Loucy (cell line): ENCODE data around the gene SMIM3.

Experiments
- H2AFZ ChIP-seq: fragments of 200-600 bp; sonication (generic); 2 replicates; pipeline ENCODE4 v1.6.0; 2016; ENCODE audit warnings: antibody characterized with exemption, mild to moderate bottlenecking, low read length, moderate library complexity
- H3F3A ChIP-seq: fragments of 200-600 bp; 2 replicates; pipeline ENCODE4 v1.6.0; 2016; ENCODE audit warnings: antibody characterized with exemption, low read depth, mild to moderate bottlenecking
- H3K27me3 ChIP-seq: fragments of 200-600 bp; sonication (generic); 2 replicates; pipeline ENCODE4 v1.6.1; 2014; ENCODE audit warnings: low read length, mild to moderate bottlenecking; ENCODE audit not compliant: insufficient read depth, poor library complexity, severe bottlenecking
- H3K36me3 ChIP-seq: fragments of 200-600 bp; sonication (generic); 2 replicates; pipeline ENCODE4 v1.6.1; 2016; ENCODE audit warnings: low read length; ENCODE audit not compliant: insufficient read depth
- H3K4me1 ChIP-seq: fragments of 200-600 bp; sonication (generic); 2 replicates; pipeline ENCODE4 v1.5.1; 2014; ENCODE audit warnings: low read length, mild to moderate bottlenecking; ENCODE audit not compliant: insufficient read depth, poor library complexity, severe bottlenecking
- H3K4me2 ChIP-seq: fragments of 200-600 bp; sonication (generic); 2 replicates; pipeline ENCODE4 v1.6.0; 2014; ENCODE audit warnings: antibody characterized with exemption, low read length, low read depth, mild to moderate bottlenecking; ENCODE audit not compliant: poor library complexity, severe bottlenecking
- H3K4me3 ChIP-seq: fragments of 200-600 bp; sonication (generic); 2 replicates; pipeline ENCODE4 v1.5.1; 2014; ENCODE audit warnings: low read length, mild to moderate bottlenecking, mixed read lengths; ENCODE audit not compliant: poor library complexity, severe bottlenecking
- H3K79me2 ChIP-seq: fragments of 200-600 bp; sonication (generic); 2 replicates; pipeline ENCODE4 v1.6.1; 2014; ENCODE audit warnings: low read length; ENCODE audit not compliant: insufficient read depth
- H3K9ac ChIP-seq: fragments of 200-600 bp; sonication (generic); 2 replicates; pipeline ENCODE4 v1.6.0; 2014; ENCODE audit warnings: mild to moderate bottlenecking, low read depth, low read length, moderate library complexity; ENCODE audit not compliant: poor library complexity, severe bottlenecking
- H3K9me2 ChIP-seq: fragments of 200-600 bp; sonication (generic); replicated peaks from 2 replicates; pipeline ENCODE4 v1.6.1; 2016; ENCODE audit warnings: low read depth, low read length, mixed read lengths
- H3K9me3 ChIP-seq: fragments of 200-600 bp; sonication (generic); 2 replicates; pipeline ENCODE4 v1.6.1; 2014; ENCODE audit warnings: mild to moderate bottlenecking, antibody characterized with exemption, low read length, low read depth; ENCODE audit not compliant: insufficient read depth
- H4K20me1 ChIP-seq: fragments of 200-600 bp; sonication (generic); 2 replicates; pipeline ENCODE4 v1.6.0; 2014; ENCODE audit warnings: antibody characterized with exemption, low read length, mild to moderate bottlenecking; ENCODE audit not compliant: insufficient read depth, poor library complexity, severe bottlenecking
- CTCF ChIP-seq: fragments of 200-600 bp; sonication (generic); conservative IDR thresholded peaks from 2 replicates; pipeline ENCODE4 v1.5.1; 2014; ENCODE audit warnings: mild to moderate bottlenecking, antibody characterized with exemption, low read length
- EZH2phosphoT487 ChIP-seq: fragments of 200-600 bp; IDR thresholded peaks from 2 replicates; pipeline ENCODE4 v1.6.1; 2018; ENCODE audit warnings: antibody characterized with exemption, mild to moderate bottlenecking, moderate library complexity, borderline replicate concordance

Gene SMIM3

DNA sequence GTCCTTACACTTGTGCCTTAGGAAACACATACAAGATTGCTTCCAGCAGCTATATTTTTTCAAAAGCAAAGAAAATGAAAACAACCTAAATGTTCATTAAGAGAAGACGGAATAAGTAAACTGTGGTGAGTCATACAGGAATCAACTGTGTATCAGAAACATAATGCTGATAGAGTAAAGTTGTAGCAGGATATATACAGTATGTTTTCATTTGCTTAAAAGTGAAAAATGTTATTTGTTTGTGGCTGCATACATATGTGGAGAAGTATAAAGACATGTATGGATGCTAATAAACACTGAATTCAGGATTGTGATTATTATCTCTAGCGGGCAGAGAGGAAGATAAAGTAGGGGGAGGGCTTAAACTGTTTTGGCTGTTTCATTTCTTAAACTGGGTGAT, 28.1 kb upstream of the SMIM3 start:
- peaks cover 52% of the 10 kb centered on the region for H3K36me3 ChIP-seq
- no peaks in the 10 kb centered on the region for H3K9me3 ChIP-seq
- peaks cover 40% of the 10 kb centered on the region for H3K4me1 ChIP-seq
- no peaks in the 10 kb centered on the region for H3K27me3 ChIP-seq
- H3F3A ChIP-seq = no peaks in the 10 kb centered on the region
- H3K4me2 ChIP-seq = peak overlapping the region; percentile 58
- peaks cover 66% of the 10 kb centered on the region for H3K79me2 ChIP-seq
- H4K20me1 ChIP-seq = peaks cover 38% of the 10 kb centered on the region
- H3K9ac ChIP-seq = peak overlapping the region; percentile 40
- H3K4me3 ChIP-seq = peak overlapping the region; percentile 39
- TF ChIP-seq EZH2phosphoT487 (no peak), CTCF (no peak)
- no peak overlapping the region for H2AFZ ChIP-seq
- no peaks in the 10 kb centered on the region for H3K9me2 ChIP-seq

GRCh38 chr5:150751096-150751891, 27.3 kb upstream of the SMIM3 start:
- H3K9me3 ChIP-seq = no peaks in the 10 kb centered on the region
- H3K36me3 ChIP-seq = peaks cover 56% of the 10 kb centered on the region
- peak overlapping the region; percentile 40 for H3K9ac ChIP-seq
- H3K4me2 ChIP-seq = peak overlapping the region; percentile 58
- H3K79me2 ChIP-seq = peaks cover 74% of the 10 kb centered on the region
- H3F3A ChIP-seq = no peaks in the 10 kb centered on the region
- TF ChIP-seq EZH2phosphoT487 = no peak
- no peak for TF ChIP-seq CTCF
- H4K20me1 ChIP-seq = peaks cover 38% of the 10 kb centered on the region
- H3K4me3 ChIP-seq = peak overlapping the region; percentile 39
- no peak overlapping the region for H2AFZ ChIP-seq
- H3K27me3 ChIP-seq = no peaks in the 10 kb centered on the region
- peaks cover 43% of the 10 kb centered on the region for H3K4me1 ChIP-seq
- no peaks in the 10 kb centered on the region for H3K9me2 ChIP-seq

- H3K4me1 ChIP-seq = peaks cover 56% of the 10 kb centered on the region
- TF ChIP-seq CTCF (no peak), EZH2phosphoT487 (no peak)
Observed at GRCh38 chr5:150753463-150753862, 25.1 kb upstream of the SMIM3 start.

More at GRCh38 chr5:150753463-150753862, 25.1 kb upstream of the SMIM3 start:
- Histone ChIP-seq H3K9ac (no peak overlapping the region), H3K36me3 (peaks cover 56% of the 10 kb centered on the region), H3K9me2 (no peaks in the 10 kb centered on the region), H4K20me1 (peaks cover 58% of the 10 kb centered on the region), H2AFZ (no peak overlapping the region), H3K4me2 (peak overlapping the region; percentile 58), H3K79me2 (peaks cover 95% of the 10 kb centered on the region), H3K27me3 (no peaks in the 10 kb centered on the region), H3K4me3 (peak overlapping the region; percentile 8), H3F3A (no peaks in the 10 kb centered on the region), H3K9me3 (no peaks in the 10 kb centered on the region)
